C4-2B (cell line): ENCODE results near the gene NKX1-1.

Source experiments
- H3K27ac ChIP-seq: fragments of 450-650 bp; 2 replicates; pipeline ENCODE4 v1.5.1; 2017
- ZFX ChIP-seq: fragments of 450-650 bp; IDR thresholded peaks from 2 replicates; pipeline ENCODE4 v1.6.1; 2017
- TF ChIP-seq, protein P1 (sequence below): fragments of 450-650 bp; conservative IDR thresholded peaks from 2 replicates; pipeline ENCODE4 v1.5.1; 2017; ENCODE audit warnings: mild to moderate bottlenecking

NKX1-1 gene

DNA sequence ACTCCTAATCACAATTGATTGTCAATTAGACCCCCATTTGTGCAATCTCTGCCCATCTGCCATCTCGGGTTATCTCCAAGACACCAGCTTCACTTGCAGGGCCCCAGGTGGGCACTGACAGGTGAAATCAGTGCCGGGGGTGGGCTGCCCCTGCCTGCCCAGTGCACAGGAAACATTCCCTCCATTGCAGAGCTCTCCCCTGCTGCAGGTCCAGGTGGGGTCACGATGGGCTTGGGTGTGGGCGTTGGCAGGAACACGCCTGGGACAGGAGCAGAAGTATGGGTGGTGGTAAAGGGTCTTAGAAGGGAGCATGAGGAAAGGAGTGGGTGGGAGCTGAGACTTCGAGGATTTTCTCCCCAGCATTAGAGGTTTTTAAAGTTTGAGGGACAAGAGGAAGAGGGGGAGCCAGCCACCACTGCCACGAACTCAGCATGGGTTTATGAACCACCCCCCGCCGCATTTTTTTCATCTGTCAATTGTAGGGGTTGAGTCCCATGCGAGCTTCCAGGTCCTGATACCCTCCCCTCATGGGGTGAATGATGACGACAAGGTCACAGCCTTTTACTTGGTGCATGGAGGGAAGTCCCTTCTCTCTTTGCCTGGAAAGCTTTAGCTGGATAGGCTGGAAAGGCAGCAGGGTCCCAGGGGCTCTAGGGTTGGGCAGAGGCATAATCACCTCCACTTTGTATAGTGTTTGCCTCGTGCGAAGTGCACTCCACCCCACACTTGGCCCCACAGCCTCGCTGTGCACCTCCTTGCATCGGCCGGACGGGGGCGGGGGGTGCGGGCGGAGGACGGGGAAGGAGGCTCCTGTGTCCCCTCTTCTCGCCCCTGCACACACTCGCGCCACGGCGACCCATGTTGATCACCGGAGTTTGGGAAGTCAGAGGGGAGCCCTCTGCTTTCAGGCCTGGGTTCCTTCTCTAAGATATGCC lies 3.5 kb upstream of the NKX1-1 start:
- TF ChIP-seq, protein P1, sequence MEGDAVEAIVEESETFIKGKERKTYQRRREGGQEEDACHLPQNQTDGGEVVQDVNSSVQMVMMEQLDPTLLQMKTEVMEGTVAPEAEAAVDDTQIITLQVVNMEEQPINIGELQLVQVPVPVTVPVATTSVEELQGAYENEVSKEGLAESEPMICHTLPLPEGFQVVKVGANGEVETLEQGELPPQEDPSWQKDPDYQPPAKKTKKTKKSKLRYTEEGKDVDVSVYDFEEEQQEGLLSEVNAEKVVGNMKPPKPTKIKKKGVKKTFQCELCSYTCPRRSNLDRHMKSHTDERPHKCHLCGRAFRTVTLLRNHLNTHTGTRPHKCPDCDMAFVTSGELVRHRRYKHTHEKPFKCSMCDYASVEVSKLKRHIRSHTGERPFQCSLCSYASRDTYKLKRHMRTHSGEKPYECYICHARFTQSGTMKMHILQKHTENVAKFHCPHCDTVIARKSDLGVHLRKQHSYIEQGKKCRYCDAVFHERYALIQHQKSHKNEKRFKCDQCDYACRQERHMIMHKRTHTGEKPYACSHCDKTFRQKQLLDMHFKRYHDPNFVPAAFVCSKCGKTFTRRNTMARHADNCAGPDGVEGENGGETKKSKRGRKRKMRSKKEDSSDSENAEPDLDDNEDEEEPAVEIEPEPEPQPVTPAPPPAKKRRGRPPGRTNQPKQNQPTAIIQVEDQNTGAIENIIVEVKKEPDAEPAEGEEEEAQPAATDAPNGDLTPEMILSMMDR, result no peak
- TF ChIP-seq ZFX, result no peak
- H3K27ac ChIP-seq, result no peak overlapping the region

DNA sequence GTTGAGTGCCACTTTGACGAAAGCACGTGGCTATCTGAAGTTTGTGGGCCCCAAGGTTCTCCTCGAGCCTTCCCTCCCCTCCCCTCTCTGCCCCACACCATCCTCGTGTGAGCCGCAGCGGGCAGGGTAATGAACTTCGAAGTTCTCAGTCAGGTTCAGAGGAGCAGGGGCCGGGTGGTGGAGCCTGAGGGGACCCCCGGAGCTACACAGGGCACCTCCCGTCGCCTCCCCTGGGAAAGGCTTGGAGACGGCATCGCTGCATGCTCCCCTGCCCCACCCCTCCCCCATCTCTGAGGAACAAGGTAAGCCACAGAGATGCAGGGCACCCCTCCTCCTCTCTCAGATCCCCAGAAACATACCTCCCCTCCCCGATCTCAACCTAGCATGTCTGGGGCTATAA lies 2.8 kb upstream of the NKX1-1 start:
- no peak overlapping the region for H3K27ac ChIP-seq
- TF ChIP-seq ZFX, result no peak
- TF ChIP-seq, protein P1, result no peak

DNA sequence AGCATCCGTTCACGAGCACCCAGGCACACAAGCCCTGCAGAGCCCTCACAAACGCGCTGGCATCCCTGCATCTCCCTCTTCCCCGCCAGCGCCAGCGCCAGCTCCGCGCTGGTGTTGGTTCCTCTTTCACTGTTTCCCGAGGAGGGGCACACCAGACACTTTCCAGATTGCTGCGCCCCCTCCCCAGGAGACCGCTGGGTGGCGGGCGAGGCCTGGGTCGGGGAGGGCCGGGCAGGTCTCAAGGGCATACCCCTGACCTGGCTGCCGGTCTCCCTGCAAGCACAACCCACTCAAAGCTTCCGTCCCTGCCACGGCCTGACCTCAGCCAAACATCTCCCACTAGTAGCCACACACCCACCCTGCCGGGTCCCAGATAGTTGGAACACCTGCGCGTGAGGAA lies 2.2 kb upstream of the NKX1-1 start:
- TF ChIP-seq, protein P1, result no peak; the same call in 1 of the 2 replicates
- TF ChIP-seq ZFX, result no peak
- H3K27ac ChIP-seq, result no peak overlapping the region

DNA sequence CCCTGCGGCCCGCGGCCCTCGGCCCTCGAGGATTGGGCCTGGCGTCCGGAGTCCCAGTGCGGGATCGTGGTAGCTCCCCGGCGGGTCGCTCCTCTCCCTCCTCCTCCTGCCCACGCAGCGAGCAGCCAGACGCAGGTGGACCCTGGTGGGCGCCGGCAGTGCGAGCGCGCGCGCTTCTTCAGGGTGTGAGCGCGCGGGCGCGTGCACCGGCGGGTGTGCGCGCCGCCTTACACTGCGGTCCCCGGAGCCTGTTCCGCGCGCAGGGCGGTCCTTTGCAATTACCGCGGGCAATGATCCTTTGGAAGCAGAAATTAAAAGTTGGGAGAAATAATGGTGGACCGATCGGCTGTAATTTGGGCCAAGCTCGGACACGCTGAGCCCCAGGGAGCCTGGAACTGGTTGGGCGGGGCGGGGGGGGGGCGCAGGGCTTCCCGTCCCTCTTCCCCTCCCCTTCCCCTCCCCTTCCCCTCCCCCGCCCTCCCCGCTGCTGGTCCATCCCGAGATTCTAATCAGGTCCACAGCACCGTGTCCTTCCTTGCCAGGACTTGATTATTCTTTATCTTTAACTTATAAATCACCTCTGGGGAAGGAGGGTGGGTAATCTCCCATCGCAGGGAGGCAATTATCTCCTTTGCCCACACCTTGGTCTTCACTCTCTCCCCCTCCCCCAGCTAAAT lies 1.6 kb upstream of the NKX1-1 start:
- no peak overlapping the region for H3K27ac ChIP-seq
- TF ChIP-seq, protein P1, result no peak
- TF ChIP-seq ZFX, result no peak

DNA sequence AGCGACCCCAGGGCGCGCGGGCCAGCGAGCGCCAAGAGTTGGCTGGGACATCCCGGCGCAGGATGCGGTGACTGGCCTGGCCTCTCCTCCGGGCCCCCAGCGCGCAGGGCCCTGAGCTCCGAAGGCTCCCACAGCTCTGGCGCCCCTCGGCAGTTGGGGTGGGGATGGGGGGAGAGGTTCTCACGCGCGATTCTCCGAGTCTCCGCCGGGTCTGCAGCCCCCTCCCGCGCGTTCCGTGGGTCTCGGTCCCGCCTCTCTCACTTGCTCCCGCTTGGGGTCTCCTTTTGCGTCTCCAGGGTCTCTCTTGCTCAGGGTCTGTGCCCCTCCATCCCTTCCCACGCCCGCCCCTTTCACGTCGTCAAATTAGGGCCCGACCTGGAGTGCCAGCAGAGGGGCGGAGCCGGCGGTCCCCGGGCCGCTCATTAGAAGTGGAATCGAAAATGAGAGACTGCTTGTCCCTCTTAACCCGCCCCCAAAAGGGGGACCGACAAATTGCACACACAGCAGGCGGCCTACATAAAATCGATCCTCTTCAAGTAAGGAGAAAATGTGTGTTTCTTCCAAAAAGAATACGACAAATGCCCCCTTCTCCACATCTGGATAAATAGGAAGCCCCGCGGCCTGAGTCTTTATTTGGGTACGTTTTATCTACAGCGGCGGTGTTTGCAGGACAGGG lies 877 bp upstream of the NKX1-1 start:
- TF ChIP-seq, protein P1, result no peak
- TF ChIP-seq ZFX, result no peak
- H3K27ac ChIP-seq, result no peak overlapping the region

DNA sequence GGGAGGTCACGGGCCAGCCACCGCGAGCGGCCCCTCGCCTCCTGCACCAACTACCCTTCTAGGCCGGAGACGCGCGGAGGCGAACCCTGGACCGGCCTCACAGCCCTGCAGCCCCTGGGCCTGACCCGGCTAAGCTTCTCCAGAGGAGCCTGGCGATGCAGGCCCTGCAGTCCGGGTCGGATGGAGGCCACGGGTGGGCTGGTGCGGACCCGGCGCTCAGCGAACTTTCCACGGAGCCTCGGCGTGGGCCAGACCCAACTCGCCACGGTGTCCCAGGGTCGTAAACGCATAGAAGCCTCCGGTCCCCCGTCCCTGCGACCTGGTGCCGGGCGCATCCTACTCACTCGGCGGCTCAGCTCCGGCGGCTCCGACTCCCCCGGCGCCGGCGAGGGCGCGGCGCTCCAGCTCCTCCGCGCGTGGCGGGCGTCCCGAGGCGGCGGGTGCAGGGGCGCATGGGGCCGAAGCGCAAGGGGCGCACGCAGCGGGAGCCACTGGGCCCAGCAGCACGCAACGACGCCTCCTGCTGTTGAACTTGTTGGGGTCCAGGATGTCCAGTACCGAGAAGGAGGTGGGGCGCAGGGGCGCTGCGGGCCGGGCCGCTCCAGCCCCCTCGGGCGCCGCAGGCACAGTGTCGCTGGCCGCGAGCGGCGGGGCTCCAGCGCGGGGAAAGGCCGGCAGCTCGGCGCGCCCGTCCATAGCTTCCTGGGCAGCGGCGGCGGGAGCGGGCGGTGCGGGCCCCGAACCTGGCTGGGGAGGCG lies 427 bp downstream of the NKX1-1 start:
- TF ChIP-seq ZFX, result no peak
- TF ChIP-seq, protein P1, result no peak
- no peak overlapping the region for H3K27ac ChIP-seq
